SK-N-MC (cell line): ENCODE measurements around the gene IL13.

Source experiments
- EZH2 ChIP-seq: fragments of 200-600 bp; sonication (generic); IDR thresholded peaks from one replicate; pipeline ENCODE4 v1.6.1; 2017; ENCODE audit warnings: antibody characterized with exemption
- POLR2AphosphoS5 ChIP-seq: IDR thresholded peaks from 2 replicates; pipeline ENCODE4 v1.6.1; 2012; ENCODE audit warnings: mild to moderate bottlenecking, low read depth, low read length, borderline replicate concordance

- no peak for TF ChIP-seq EZH2
- no peak for TF ChIP-seq POLR2AphosphoS5
These were observed 6.1 kb downstream of the IL13 start for GRCh38 chr5:132663771-132664695.
